Mesenchymal stem cell (in vitro differentiated cells and primary cell): Measurements from ENCODE around the gene EIF2AK3.

Experiments used
- DNase-seq: peaks from one replicate; pipeline ENCODE4 v3.0.0-alpha.2; 2013
- H2AFZ ChIP-seq: one replicate; pipeline ENCODE4 v1.6.1; 2013; ENCODE audit warnings: low read depth, mild to moderate bottlenecking, control low read depth, inconsistent platforms, low read length, moderate library complexity
- H2AK5ac ChIP-seq: 2 replicates; pipeline ENCODE4 v1.6.1; 2013; ENCODE audit warnings: low read length, moderate library complexity, mild to moderate bottlenecking, inconsistent platforms; ENCODE audit not compliant: severe bottlenecking
- H2BK120ac ChIP-seq: one replicate; pipeline ENCODE4 v1.6.1; 2013; ENCODE audit warnings: low read depth, mild to moderate bottlenecking, inconsistent platforms, low read length, moderate library complexity
- H2BK12ac ChIP-seq, 2 experiments: one replicate each; pipeline ENCODE4 v1.6.1; 2013; ENCODE audit warnings: inconsistent platforms in 2 of 2, low read length in 2 of 2, mild to moderate bottlenecking in 2 of 2, moderate library complexity in 2 of 2, control low read depth in 1 of 2
- H2BK15ac ChIP-seq: one replicate; pipeline ENCODE4 v1.6.1; 2013; ENCODE audit warnings: mild to moderate bottlenecking, low read depth, inconsistent platforms; ENCODE audit not compliant: poor library complexity, severe bottlenecking
- H2BK5ac ChIP-seq: 2 replicates; pipeline ENCODE4 v1.6.1; 2013; ENCODE audit warnings: low read depth, mild to moderate bottlenecking, low read length, control low read depth, inconsistent platforms; ENCODE audit not compliant: poor library complexity, severe bottlenecking
- H3K14ac ChIP-seq, 2 experiments: one replicate each; pipeline ENCODE4 v1.6.1; 2013; ENCODE audit warnings: inconsistent platforms in 2 of 2, low read length in 2 of 2, control low read depth in 1 of 2, mild to moderate bottlenecking in 1 of 2, moderate library complexity in 1 of 2
- H3K18ac ChIP-seq, 2 experiments: one replicate each; pipeline ENCODE4 v1.6.1; 2013; ENCODE audit warnings: inconsistent platforms in 2 of 2, low read length in 2 of 2, control low read depth in 1 of 2, low read depth in 1 of 2, mild to moderate bottlenecking in 1 of 2
- H3K23ac ChIP-seq, 2 experiments: one replicate each; pipeline ENCODE4 v1.6.1; 2013; ENCODE audit warnings: inconsistent platforms in 2 of 2, low read length in 2 of 2, mild to moderate bottlenecking in 2 of 2, moderate library complexity in 2 of 2, control low read depth in 1 of 2
- H3K27ac ChIP-seq: 2 replicates; pipeline ENCODE4 v1.5.1; 2013; ENCODE audit warnings: mild to moderate bottlenecking, moderate library complexity, low read length, control low read depth, inconsistent platforms; ENCODE audit not compliant: poor library complexity, severe bottlenecking
- H3K27me3 ChIP-seq, 2 experiments: 2 replicates each; pipeline versions ENCODE4 v1.6.1 to v1.7.0; 2013; ENCODE audit warnings: low read length in 2 of 2, mild to moderate bottlenecking in 2 of 2, moderate library complexity in 2 of 2, control low read depth in 1 of 2, inconsistent platforms in 1 of 2; ENCODE audit not compliant: control insufficient read depth in 1 of 2, insufficient read depth in 1 of 2
- H3K36me3 ChIP-seq, 2 experiments: 2 replicates each; pipeline versions ENCODE4 v1.6.1 to v1.7.0; 2013; ENCODE audit warnings: low read length in 2 of 2, control low read depth in 1 of 2, inconsistent platforms in 1 of 2, low read depth in 1 of 2, mild to moderate bottlenecking in 1 of 2; ENCODE audit not compliant: insufficient read depth in 2 of 2, control insufficient read depth in 1 of 2
- H3K4ac ChIP-seq, 2 experiments: one replicate each; pipeline ENCODE4 v1.6.1; 2013; ENCODE audit warnings: inconsistent platforms in 2 of 2, low read length in 2 of 2, mild to moderate bottlenecking in 2 of 2, moderate library complexity in 2 of 2, control low read depth in 1 of 2, low read depth in 1 of 2
- H3K4me1 ChIP-seq: 2 replicates; pipeline ENCODE4 v1.6.1; 2013; ENCODE audit warnings: low read depth, low read length, control low read depth; ENCODE audit not compliant: control insufficient read depth, insufficient read depth
- H3K4me2 ChIP-seq: 2 replicates; pipeline ENCODE4 v1.6.1; 2013; ENCODE audit warnings: low read length, mild to moderate bottlenecking, inconsistent platforms; ENCODE audit not compliant: poor library complexity, severe bottlenecking
- H3K4me3 ChIP-seq, 2 experiments: 2 replicates each; pipeline versions ENCODE4 v1.5.1 to v1.7.0; 2013; ENCODE audit warnings: low read length in 2 of 2, mild to moderate bottlenecking in 2 of 2, control low read depth in 1 of 2, low read depth in 1 of 2; ENCODE audit not compliant: insufficient read depth in 1 of 2
- H3K79me1 ChIP-seq: replicated peaks from 2 replicates; pipeline ENCODE4 v1.6.1; 2013; ENCODE audit warnings: mild to moderate bottlenecking, control low read depth, low read length, inconsistent platforms; ENCODE audit not compliant: poor library complexity, severe bottlenecking
- H3K9ac ChIP-seq: 2 replicates; pipeline ENCODE4 v1.7.0; 2013; ENCODE audit warnings: mild to moderate bottlenecking, low read length, moderate library complexity
- H3K9me3 ChIP-seq: 2 replicates; pipeline ENCODE4 v1.7.0; 2013; ENCODE audit warnings: mild to moderate bottlenecking, low read length; ENCODE audit not compliant: control insufficient read depth
- H4K8ac ChIP-seq: one replicate; pipeline ENCODE4 v1.6.1; 2013; ENCODE audit warnings: inconsistent platforms, mild to moderate bottlenecking, low read length, moderate library complexity
- H4K91ac ChIP-seq: one replicate; pipeline ENCODE4 v1.6.1; 2013; ENCODE audit warnings: mild to moderate bottlenecking, low read length, inconsistent platforms
- WGBS: methylation state at CpG from one replicate; pipeline ENCODE4 v1.1.7; 2013; ENCODE audit warnings: mixed read lengths; 5-methylcytosine and 5-hydroxymethylcytosine counted together

Gene EIF2AK3

DNA sequence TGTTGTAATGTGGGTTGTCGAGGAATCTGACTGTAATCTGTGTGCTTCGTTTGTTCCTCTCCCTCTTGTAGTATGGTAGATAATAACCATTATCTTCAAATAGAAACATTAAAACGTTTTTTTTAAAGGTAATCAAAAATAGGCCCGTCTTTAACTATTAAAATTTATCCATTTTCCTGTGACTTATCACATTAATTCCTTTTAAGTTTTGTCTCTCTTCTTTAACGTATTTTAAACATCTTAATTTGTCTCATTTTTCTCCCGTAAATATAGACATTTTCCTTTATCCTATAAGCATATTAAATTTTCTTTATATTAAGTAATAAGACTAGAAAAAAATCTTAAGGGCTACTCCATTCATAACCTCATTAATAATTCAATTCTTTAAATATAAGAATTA, 41.3 kb downstream of the EIF2AK3 start:
- Histone ChIP-seq H3K4me2 (no peak overlapping the region), H3K9ac (no peak overlapping the region), H4K91ac (no peak overlapping the region), H3K9me3 (no peaks in the 10 kb centered on the region), H3K4me1 (no peaks in the 10 kb centered on the region), H2BK120ac (no peak overlapping the region), H3K4me3 (no peak overlapping the region), H3K23ac (no peak overlapping the region), H2BK12ac (no peak overlapping the region), H4K8ac (no peak overlapping the region), H3K27ac (no peak overlapping the region), H2AK5ac (no peak overlapping the region), H3K27me3 (no peaks in the 10 kb centered on the region), H3K79me1 (peaks cover 1% of the 10 kb centered on the region), H2BK5ac (no peak overlapping the region), H2AFZ (no peak overlapping the region), H2BK15ac (no peak overlapping the region), H3K4ac (no peak overlapping the region), H3K14ac (no peak overlapping the region), H3K18ac (no peak overlapping the region), H3K36me3 (peaks cover 18 to 92% of the 10 kb centered on the region in 2 experiments)
- no peak for DNase-seq
- WGBS: 94% methylated on average over 3 of the region's 6 CpGs

DNA sequence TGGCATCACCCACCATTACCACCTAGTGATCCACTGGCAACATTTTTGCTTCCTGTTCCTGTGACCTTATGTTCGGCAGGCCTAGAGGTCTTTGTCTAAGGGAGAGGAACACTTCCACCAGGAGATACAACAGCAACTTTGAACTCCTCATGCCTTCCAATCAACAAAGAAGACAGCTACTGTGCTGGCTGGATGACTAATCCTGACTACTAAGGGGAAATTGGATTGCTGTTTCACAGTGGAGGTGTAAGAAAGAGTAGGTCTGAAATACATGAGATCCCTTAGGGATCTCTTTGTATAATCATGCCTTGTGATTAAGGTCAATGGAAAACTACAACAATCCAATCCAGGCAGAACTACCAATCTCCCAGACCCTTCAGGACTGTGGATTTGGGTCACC, 45.2 kb downstream of the EIF2AK3 start:
- no peak overlapping the region for H2BK15ac ChIP-seq
- WGBS: 100% methylated on average over 1 of the region's 1 CpG
- no peaks in the 10 kb centered on the region for H3K4me1 ChIP-seq

DNA sequence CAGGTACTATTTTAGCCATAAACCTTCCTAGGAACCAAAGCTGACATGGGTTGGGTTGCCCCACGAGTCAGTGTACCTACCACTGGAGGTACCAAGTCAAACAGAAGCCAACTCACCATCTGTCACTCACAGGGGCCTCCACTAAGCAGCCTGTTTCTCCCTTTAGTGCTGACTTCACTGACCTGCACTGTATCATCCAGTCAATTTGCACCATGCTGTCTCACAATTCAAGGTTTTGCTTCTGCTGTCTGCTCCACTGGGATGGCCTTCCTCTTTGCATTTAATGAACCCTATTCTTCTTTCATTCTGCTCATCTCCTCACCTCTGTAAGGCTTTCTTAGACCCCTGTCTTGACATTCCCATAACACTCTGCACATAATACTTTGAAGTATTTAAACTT, 47.2 kb downstream of the EIF2AK3 start:
- Histone ChIP-seq H3K18ac (no peak overlapping the region), H2AK5ac (no peak overlapping the region), H3K23ac (no peak overlapping the region), H3K9me3 (no peaks in the 10 kb centered on the region), H3K14ac (no peak overlapping the region), H3K4ac (no peak overlapping the region), H3K9ac (no peak overlapping the region), H3K36me3 (peaks cover 16 to 93% of the 10 kb centered on the region in 2 experiments), H4K8ac (no peak overlapping the region), H2BK12ac (no peak overlapping the region), H3K4me2 (no peak overlapping the region), H2BK5ac (no peak overlapping the region), H3K27ac (no peak overlapping the region), H4K91ac (no peak overlapping the region), H3K4me1 (no peaks in the 10 kb centered on the region), H2BK120ac (no peak overlapping the region), H2BK15ac (no peak overlapping the region), H3K79me1 (peaks cover 4% of the 10 kb centered on the region), H2AFZ (no peak overlapping the region), H3K27me3 (no peaks in the 10 kb centered on the region), H3K4me3 (no peak overlapping the region)
- 86% methylated on average over 1 of the region's 1 CpG for WGBS
- DNase-seq: no peak

More for the DNA sequence above, 45.2 kb downstream of the EIF2AK3 start:
- H3K9ac ChIP-seq: no peak overlapping the region
- no peak overlapping the region for H4K91ac ChIP-seq
- no peak overlapping the region for H3K27ac ChIP-seq
- no peak overlapping the region for H2AK5ac ChIP-seq
- peak; percentile 15 for DNase-seq
- H2BK12ac ChIP-seq: no peak overlapping the region
- H3K36me3 ChIP-seq: peaks cover 20 to 91% of the 10 kb centered on the region in 2 experiments
- H3K18ac ChIP-seq: no peak overlapping the region
- H3K14ac ChIP-seq: no peak overlapping the region
- no peak overlapping the region for H2AFZ ChIP-seq
- no peak overlapping the region for H3K4me3 ChIP-seq
- H3K4ac ChIP-seq: no peak overlapping the region
- H3K4me2 ChIP-seq: no peak overlapping the region
- no peaks in the 10 kb centered on the region for H3K9me3 ChIP-seq
- H2BK120ac ChIP-seq: no peak overlapping the region
- no peak overlapping the region for H3K23ac ChIP-seq
- H2BK5ac ChIP-seq: no peak overlapping the region
- H4K8ac ChIP-seq: no peak overlapping the region
- H3K27me3 ChIP-seq: no peaks in the 10 kb centered on the region
- peaks cover 4% of the 10 kb centered on the region for H3K79me1 ChIP-seq

DNA sequence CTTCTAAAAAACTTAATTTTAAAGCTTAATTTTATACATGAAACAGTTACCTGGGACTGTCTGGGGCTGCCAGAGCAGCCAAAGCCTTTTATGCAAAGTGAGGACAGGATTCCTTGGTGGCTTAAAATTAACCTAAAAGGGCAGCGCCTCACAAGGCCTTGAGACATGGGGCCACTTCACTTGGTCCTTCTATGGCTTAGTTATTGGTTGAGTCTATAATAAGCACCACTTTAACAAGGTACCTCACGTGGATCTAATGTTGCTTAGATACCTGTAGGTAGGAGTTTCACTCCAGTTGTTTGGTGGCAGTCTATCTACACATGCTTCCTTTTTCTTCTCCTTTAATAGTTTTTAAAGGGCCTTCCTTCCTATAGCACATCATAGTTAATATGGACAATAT, 51.6 kb downstream of the EIF2AK3 start:
- no peak overlapping the region for H3K23ac ChIP-seq

More for the DNA sequence above, 51.6 kb downstream of the EIF2AK3 start:
- Histone ChIP-seq H3K4ac (no peak overlapping the region), H2AFZ (no peak overlapping the region), H3K4me3 (no peak overlapping the region), H3K9ac (no peak overlapping the region), H3K14ac (no peak overlapping the region), H4K91ac (no peak overlapping the region), H3K4me1 (no peaks in the 10 kb centered on the region), H3K4me2 (no peak overlapping the region), H3K18ac (no peak overlapping the region), H2AK5ac (no peak overlapping the region), H2BK120ac (no peak overlapping the region), H3K36me3 (peaks cover 10 to 92% of the 10 kb centered on the region in 2 experiments), H2BK5ac (no peak overlapping the region), H2BK12ac (no peak overlapping the region), H4K8ac (no peak overlapping the region), H3K27ac (no peak overlapping the region), H2BK15ac (no peak overlapping the region), H3K79me1 (peaks cover 18% of the 10 kb centered on the region), H3K9me3 (no peaks in the 10 kb centered on the region), H3K27me3 (no peaks in the 10 kb centered on the region)
- WGBS: 100% methylated on average over 2 of the region's 2 CpGs
- DNase-seq: no peak
